GM10248 (cell line): Measurements from ENCODE around the gene PLA2G4E.

Experiments used
- CTCF ChIA-PET: fragments of 300-600 bp; sonication (Branson Sonifier 250); formaldehyde crosslinking; extraction: SDS; loops from one replicate; lab custom pipeline; 2021; ENCODE audit warnings: antibody characterized with exemption; lab: Yijun Ruan, JAX
- POLR2A ChIA-PET: fragments of 350-650 bp; sonication (Branson Sonifier 250); formaldehyde crosslinking; extraction: SDS; loops from one replicate; lab custom pipeline; 2020; ENCODE audit warnings: antibody characterized with exemption; lab: Yijun Ruan, JAX
- DNase-seq: peaks from one replicate; pipeline ENCODE4 v3.0.0; 2012; ENCODE audit errors: extremely low spot score
- TF ChIP-seq, protein P1 (sequence below): IDR thresholded peaks from 2 replicates; pipeline ENCODE4 v1.5.1; 2012; ENCODE audit warnings: mild to moderate bottlenecking, low read depth; ENCODE audit errors: extremely low read depth, missing control alignments, control extremely low read depth

Gene PLA2G4E

GRCh38 chr15:42031198-42031915 is 10.5 kb upstream of the PLA2G4E start:
- POLR2A ChIA-PET = no interaction called here
- TF ChIP-seq, protein P1, sequence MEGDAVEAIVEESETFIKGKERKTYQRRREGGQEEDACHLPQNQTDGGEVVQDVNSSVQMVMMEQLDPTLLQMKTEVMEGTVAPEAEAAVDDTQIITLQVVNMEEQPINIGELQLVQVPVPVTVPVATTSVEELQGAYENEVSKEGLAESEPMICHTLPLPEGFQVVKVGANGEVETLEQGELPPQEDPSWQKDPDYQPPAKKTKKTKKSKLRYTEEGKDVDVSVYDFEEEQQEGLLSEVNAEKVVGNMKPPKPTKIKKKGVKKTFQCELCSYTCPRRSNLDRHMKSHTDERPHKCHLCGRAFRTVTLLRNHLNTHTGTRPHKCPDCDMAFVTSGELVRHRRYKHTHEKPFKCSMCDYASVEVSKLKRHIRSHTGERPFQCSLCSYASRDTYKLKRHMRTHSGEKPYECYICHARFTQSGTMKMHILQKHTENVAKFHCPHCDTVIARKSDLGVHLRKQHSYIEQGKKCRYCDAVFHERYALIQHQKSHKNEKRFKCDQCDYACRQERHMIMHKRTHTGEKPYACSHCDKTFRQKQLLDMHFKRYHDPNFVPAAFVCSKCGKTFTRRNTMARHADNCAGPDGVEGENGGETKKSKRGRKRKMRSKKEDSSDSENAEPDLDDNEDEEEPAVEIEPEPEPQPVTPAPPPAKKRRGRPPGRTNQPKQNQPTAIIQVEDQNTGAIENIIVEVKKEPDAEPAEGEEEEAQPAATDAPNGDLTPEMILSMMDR = no peak
- DNase-seq = no peak
- CTCF ChIA-PET = interaction anchor here (1.4 to 2.5 kb wide), 2 partner anchors 42 to 53 kb away, joined by 3 to 7 read pairs; no protein-coding TSS in a partner anchor

- CTCF ChIA-PET = interaction anchor here (1.2 kb wide), 1 partner anchor 16 kb away, joined by 3 read pairs; no protein-coding TSS in a partner anchor
- POLR2A ChIA-PET = no interaction called here
- no peak for DNase-seq
- TF ChIP-seq, protein P1 = no peak
Observed at GRCh38 chr15:42027521-42027920, 6.7 kb upstream of the PLA2G4E start.

DNA sequence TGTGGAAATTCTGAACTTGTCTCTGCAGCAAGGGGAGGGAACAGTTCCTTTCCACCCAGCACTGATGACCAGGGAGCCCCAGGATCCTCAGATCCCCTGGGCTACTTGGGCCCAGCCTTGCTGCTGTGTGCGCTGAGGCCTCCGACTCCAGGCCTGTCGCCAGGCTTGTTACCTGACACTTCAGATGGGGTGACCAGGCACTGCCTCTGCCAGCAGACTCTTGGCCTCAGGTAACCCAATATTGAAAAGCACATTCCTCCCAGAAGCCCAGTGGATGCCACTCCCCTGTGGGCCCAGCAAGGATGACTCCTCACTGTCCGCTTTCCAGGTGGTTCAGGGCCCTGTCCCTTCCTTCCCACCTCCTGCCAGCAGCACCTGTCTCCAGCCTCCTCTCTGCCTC is 3.5 kb upstream of the PLA2G4E start:
- TF ChIP-seq, protein P1 = no peak
- CTCF ChIA-PET = interaction anchor here (5.9 kb wide), 1 partner anchor 34 kb away, joined by 22 read pairs; no protein-coding TSS in a partner anchor
- no peak for DNase-seq
- POLR2A ChIA-PET = no interaction called here

DNA sequence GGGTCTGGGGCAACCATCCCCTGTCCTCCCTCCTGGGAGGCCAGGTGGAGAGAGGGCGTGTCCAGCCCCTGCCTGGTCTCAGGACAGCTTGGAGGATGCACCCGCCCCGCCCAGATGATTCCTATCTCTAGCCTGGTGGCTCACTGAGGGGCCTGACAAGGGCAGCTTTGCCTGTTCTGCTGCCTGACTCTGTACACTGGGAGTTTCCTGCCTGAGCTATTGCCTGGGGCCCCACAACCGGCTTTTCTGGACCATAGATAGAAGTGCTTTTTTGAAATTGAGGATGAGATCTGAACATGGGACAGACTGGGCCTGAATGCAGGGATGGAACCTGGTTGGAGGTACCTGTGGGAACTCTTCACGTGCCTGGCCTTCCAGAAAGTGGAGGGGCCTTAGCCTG is 751 bp upstream of the PLA2G4E start:
- CTCF ChIA-PET = interaction anchor here (1.0 to 5.9 kb wide), 3 partner anchors 29 to 63 kb away, joined by 3 to 22 read pairs (median 6); no protein-coding TSS in a partner anchor
- DNase-seq = no peak
- POLR2A ChIA-PET = no interaction called here
- TF ChIP-seq, protein P1 = no peak

GRCh38 chr15:42018306-42019224 is 2.3 kb downstream of the PLA2G4E start:
- TF ChIP-seq, protein P1 = no peak
- POLR2A ChIA-PET = no interaction called here
- no peak for DNase-seq
- CTCF ChIA-PET = interaction anchor here (0.9 to 5.9 kb wide), 4 partner anchors 9 to 66 kb away, joined by 3 to 22 read pairs (median 5); no protein-coding TSS in a partner anchor

DNA sequence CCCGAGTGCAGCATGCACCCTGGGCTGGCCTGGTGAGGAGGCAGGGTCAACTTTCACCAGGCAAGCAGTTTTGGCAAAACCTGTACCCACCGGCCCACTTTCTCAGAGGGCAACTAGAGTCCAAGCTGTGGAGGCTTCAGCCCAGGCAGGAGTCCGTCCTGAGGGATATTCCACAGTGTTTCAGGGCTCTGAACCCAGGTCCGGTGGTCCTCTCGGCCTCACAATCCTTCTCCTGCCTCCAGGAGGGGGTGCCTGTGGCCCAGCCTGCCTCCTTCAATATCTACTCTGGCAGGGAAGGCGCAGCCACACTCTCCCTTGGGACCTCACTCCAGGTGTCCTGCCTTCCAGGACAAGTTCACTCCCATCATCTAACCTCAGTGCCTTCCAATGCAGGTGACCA is 3.9 kb downstream of the PLA2G4E start:
- ChIA-PET POLR2A (no interaction called here), CTCF (no interaction called here)
- TF ChIP-seq, protein P1 = no peak
- no peak for DNase-seq
